Trophoblast cell (in vitro differentiated cells and primary cell): ENCODE results near the gene TOR1B.
"Not testable (repeated sequence)": the region's sequence is repeated elsewhere in the genome, so short reads cannot be mapped to it uniquely, and the experiment has no call there.

Source experiments
- DNase-seq, 2 donors: peaks; one replicate each; pipeline ENCODE4 v3.0.0-alpha.2; 2016
- H2AFZ ChIP-seq: 2 replicates; pipeline ENCODE4 v1.6.1; 2013; ENCODE audit warnings: low read length, moderate library complexity, mild to moderate bottlenecking; ENCODE audit not compliant: insufficient read depth, poor library complexity
- H2AK5ac ChIP-seq: 2 replicates; pipeline ENCODE4 v1.6.1; 2013; ENCODE audit warnings: mild to moderate bottlenecking, low read length
- H2BK120ac ChIP-seq: 2 replicates; pipeline ENCODE4 v1.6.1; 2013; ENCODE audit warnings: low read length, mild to moderate bottlenecking, moderate library complexity; ENCODE audit not compliant: insufficient read depth, poor library complexity
- H2BK12ac ChIP-seq: 2 replicates; pipeline ENCODE4 v1.6.1; 2013; ENCODE audit warnings: mild to moderate bottlenecking, low read length, moderate library complexity
- H2BK5ac ChIP-seq: 2 replicates; pipeline ENCODE4 v1.6.1; 2013; ENCODE audit warnings: low read length, low read depth, moderate library complexity, mild to moderate bottlenecking; ENCODE audit not compliant: poor library complexity
- H3K14ac ChIP-seq: 2 replicates; pipeline ENCODE4 v1.6.1; 2013; ENCODE audit warnings: mild to moderate bottlenecking, low read length
- H3K18ac ChIP-seq: 2 replicates; pipeline ENCODE4 v1.6.1; 2013; ENCODE audit warnings: mild to moderate bottlenecking, low read length
- H3K23ac ChIP-seq: 2 replicates; pipeline ENCODE4 v1.6.1; 2013; ENCODE audit warnings: low read length
- H3K27ac ChIP-seq: 2 replicates; pipeline ENCODE4 v1.5.1; 2013; ENCODE audit warnings: low read depth, mild to moderate bottlenecking, inconsistent platforms, low read length, moderate library complexity
- H3K27me3 ChIP-seq: 2 replicates; pipeline ENCODE4 v1.6.1; 2013; ENCODE audit warnings: inconsistent platforms, mild to moderate bottlenecking, low read length, moderate library complexity; ENCODE audit not compliant: insufficient read depth
- H3K36me3 ChIP-seq, 2 experiments: 1 replicate in 1 of 2; 2 replicates in 1 of 2; pipeline ENCODE4 v1.6.1; 2013; ENCODE audit warnings: low read length in 2 of 2, mild to moderate bottlenecking in 2 of 2, moderate library complexity in 1 of 2; ENCODE audit not compliant: insufficient read depth in 2 of 2, control insufficient read depth in 1 of 2
- H3K4ac ChIP-seq: 2 replicates; pipeline ENCODE4 v1.6.1; 2013; ENCODE audit warnings: low read depth, mild to moderate bottlenecking, low read length, moderate library complexity
- H3K4me1 ChIP-seq, 2 experiments: 1 replicate in 1 of 2; 2 replicates in 1 of 2; pipeline ENCODE4 v1.6.1; 2013; ENCODE audit warnings: low read length in 2 of 2, mild to moderate bottlenecking in 2 of 2, moderate library complexity in 1 of 2; ENCODE audit not compliant: insufficient read depth in 2 of 2, control insufficient read depth in 1 of 2
- H3K4me2 ChIP-seq: 2 replicates; pipeline ENCODE4 v1.6.1; 2013; ENCODE audit warnings: inconsistent platforms, mild to moderate bottlenecking, low read length, moderate library complexity
- H3K4me3 ChIP-seq: 2 replicates; pipeline ENCODE4 v1.5.1; 2013; ENCODE audit warnings: mild to moderate bottlenecking, low read depth, low read length, inconsistent platforms
- H3K79me1 ChIP-seq: one replicate; pipeline ENCODE4 v1.6.1; 2013; ENCODE audit warnings: low read length
- H3K79me2 ChIP-seq: 2 replicates; pipeline ENCODE4 v1.6.1; 2013; ENCODE audit warnings: low read length, mild to moderate bottlenecking; ENCODE audit not compliant: control insufficient read depth, insufficient read depth, poor library complexity
- H3K9ac ChIP-seq: 2 replicates; pipeline ENCODE4 v1.6.1; 2013; ENCODE audit warnings: mild to moderate bottlenecking, low read length
- H3K9me3 ChIP-seq: 2 replicates; pipeline ENCODE4 v1.6.1; 2013; ENCODE audit warnings: low read depth, mild to moderate bottlenecking, control low read depth, inconsistent platforms, low read length; ENCODE audit not compliant: insufficient read depth
- H4K12ac ChIP-seq: 2 replicates; pipeline ENCODE4 v1.6.1; 2013; ENCODE audit warnings: low read depth, mild to moderate bottlenecking, low read length, moderate library complexity
- H4K8ac ChIP-seq: 2 replicates; pipeline ENCODE4 v1.6.1; 2013; ENCODE audit warnings: low read depth, mild to moderate bottlenecking, low read length, moderate library complexity
- H4K91ac ChIP-seq: one replicate; pipeline ENCODE4 v1.6.1; 2013; ENCODE audit warnings: low read depth, mild to moderate bottlenecking, low read length, moderate library complexity
- WGBS: extraction: QIAGEN DNeasy Blood & Tissue Kit; methylation state at CpG from one replicate; pipeline ENCODE4 v1.1.7; 2013; ENCODE audit warnings: missing lambda C conversion rate; ENCODE audit not compliant: insufficient read length, insufficient coverage; ENCODE audit errors: extremely low coverage; 5-methylcytosine and 5-hydroxymethylcytosine counted together

The TOR1B gene

GRCh38 chr9:129785866-129786265 is 17.1 kb upstream of the TOR1B start:
- no peak overlapping the region for H3K27ac ChIP-seq
- no peaks in the 10 kb centered on the region for H3K36me3 ChIP-seq
- H4K12ac ChIP-seq: no peak overlapping the region
- no peak overlapping the region for H3K4me3 ChIP-seq
- H4K8ac ChIP-seq: no peak overlapping the region
- H3K9me3 ChIP-seq: no peaks in the 10 kb centered on the region
- H2BK12ac ChIP-seq: no peak overlapping the region
- no peak overlapping the region for H4K91ac ChIP-seq
- H3K4me1 ChIP-seq: no peaks in the 10 kb centered on the region
- H2BK120ac ChIP-seq: no peak overlapping the region
- H3K79me2 ChIP-seq: no peaks in the 10 kb centered on the region
- H2AK5ac ChIP-seq: no peak overlapping the region
- H3K14ac ChIP-seq: no peak overlapping the region
- no peak overlapping the region for H3K4me2 ChIP-seq
- H3K27me3 ChIP-seq: no peaks in the 10 kb centered on the region
- DNase-seq: peak in 1 of 2 donors; percentile 47
- H3K23ac ChIP-seq: no peak overlapping the region
- no peak overlapping the region for H2BK5ac ChIP-seq
- H2AFZ ChIP-seq: no peak overlapping the region
- H3K4ac ChIP-seq: no peak overlapping the region
- no peak overlapping the region for H3K9ac ChIP-seq
- no peak overlapping the region for H3K18ac ChIP-seq
- no peaks in the 10 kb centered on the region for H3K79me1 ChIP-seq
- WGBS: no CpG with 5 or more reads among the region's 1 CpG

GRCh38 chr9:129786481-129786880 is 16.5 kb upstream of the TOR1B start:
- Histone ChIP-seq H2BK12ac (no peak overlapping the region), H4K12ac (no peak overlapping the region), H3K27me3 (no peaks in the 10 kb centered on the region), H2AK5ac (no peak overlapping the region), H2AFZ (no peak overlapping the region), H3K23ac (no peak overlapping the region), H3K79me2 (no peaks in the 10 kb centered on the region), H3K14ac (no peak overlapping the region), H3K4ac (no peak overlapping the region), H2BK120ac (no peak overlapping the region), H4K91ac (no peak overlapping the region), H3K18ac (no peak overlapping the region), H2BK5ac (no peak overlapping the region), H3K4me2 (no peak overlapping the region), H3K4me1 (no peaks in the 10 kb centered on the region), H3K36me3 (no peaks in the 10 kb centered on the region), H3K4me3 (no peak overlapping the region), H3K9ac (no peak overlapping the region), H3K9me3 (no peaks in the 10 kb centered on the region), H4K8ac (no peak overlapping the region), H3K79me1 (no peaks in the 10 kb centered on the region), H3K27ac (no peak overlapping the region)
- no peak for DNase-seq
- WGBS: no CpG with 5 or more reads among the region's 10 CpGs

GRCh38 chr9:129794549-129794948 is 8.4 kb upstream of the TOR1B start:
- Histone ChIP-seq H3K18ac (no peak overlapping the region), H2BK120ac (no peak overlapping the region), H3K36me3 (no peaks in the 10 kb centered on the region), H4K8ac (no peak overlapping the region), H4K12ac (no peak overlapping the region), H2AK5ac (no peak overlapping the region), H3K9me3 (peaks cover 1% of the 10 kb centered on the region), H3K79me2 (no peaks in the 10 kb centered on the region), H3K14ac (no peak overlapping the region), H3K4ac (no peak overlapping the region), H3K23ac (no peak overlapping the region), H3K79me1 (no peaks in the 10 kb centered on the region), H2BK12ac (no peak overlapping the region), H3K4me2 (no peak overlapping the region), H3K9ac (no peak overlapping the region), H3K27ac (no peak overlapping the region), H3K4me1 (no peaks in the 10 kb centered on the region), H2AFZ (no peak overlapping the region), H4K91ac (no peak overlapping the region), H3K4me3 (no peak overlapping the region), H3K27me3 (no peaks in the 10 kb centered on the region), H2BK5ac (no peak overlapping the region)
- no CpG with 5 or more reads among the region's 8 CpGs for WGBS
- no peak for DNase-seq

GRCh38 chr9:129796029-129796428 is 7.0 kb upstream of the TOR1B start:
- H3K9me3 ChIP-seq, H2BK5ac ChIP-seq, H3K79me2 ChIP-seq, H3K23ac ChIP-seq, H3K9ac ChIP-seq, H2AK5ac ChIP-seq, H2AFZ ChIP-seq, H4K91ac ChIP-seq, H3K4me2 ChIP-seq, H2BK12ac ChIP-seq, H4K8ac ChIP-seq, H3K27ac ChIP-seq, H3K27me3 ChIP-seq, H4K12ac ChIP-seq, H2BK120ac ChIP-seq, H3K36me3 ChIP-seq, H3K18ac ChIP-seq, H3K4ac ChIP-seq, H3K14ac ChIP-seq, H3K4me1 ChIP-seq, H3K79me1 ChIP-seq, DNase-seq, H3K4me3 ChIP-seq: not testable (repeated sequence)
- no CpG with 5 or more reads among the region's 2 CpGs for WGBS
